Measurements from ENCODE around the gene TECPR2. TPM values are rescaled to one million over a fixed set of nuclear protein-coding genes. Genes with fewer than 3 reads are reported as not detected.

Gene TECPR2
- total and polyA plus RNA-seq, 10 of the 15 experiments (the other 5 are each of a cell fraction or from before 2014, with no cell fraction given): 0.15 to 10.0 (median 3.0) TPM

- no peak for TF ChIP-seq CREM (IDR thresholded peaks at IDR 0.05; ENCODE audit: low read depth)
- TF ChIP-seq CEBPZ (IDR thresholded peaks at IDR 0.05; ENCODE audit: low read depth, low read length): no peak
- no peak for TF ChIP-seq NR2C2 (IDR thresholded peaks at IDR 0.05; ENCODE audit: borderline replicate concordance, control insufficient read depth, insufficient read length, low read depth)
- no peak for TF ChIP-seq JUND (IDR thresholded peaks at IDR 0.05; ENCODE audit: low read depth, low read length)
- TF ChIP-seq GABPA (IDR thresholded peaks at IDR 0.05; ENCODE audit: low read depth): no peak
Observed at GRCh38 chr14:102342238-102342637, 20.5 kb upstream of the TECPR2 start (continued).

- ChIA-PET POLR2A (no interaction called here), RAD21 (ENCODE audit: unreplicated experiment) (no interaction called here), SMC1A (ENCODE audit: uncharacterized antibody, unreplicated experiment) (no interaction called here), CTCF (interaction anchor here (1.0 kb wide), 1 partner anchor 23 kb away, joined by 3 read pairs; no protein-coding TSS in a partner anchor)
- no peak overlapping the region for H3K27ac ChIP-seq (ENCODE audit: control insufficient read depth, insufficient read depth)
- DNase-seq (ENCODE audit: low read depth, low spot score): no peak
- H3K27me3 ChIP-seq (replicated peaks in 1 of 2; ENCODE audit: control insufficient read depth in 2 of 2, insufficient read depth in 2 of 2, low read length in 1 of 2): no peaks in the 10 kb centered on the region
- no peaks in the 10 kb centered on the region for H4K20me1 ChIP-seq (ENCODE audit: control insufficient read depth, insufficient read depth)
- peaks cover 0 to 11% of the 10 kb centered on the region in 2 experiments; a peak in 3 of 4 replicates for H3K36me3 ChIP-seq (ENCODE audit: control insufficient read depth in 2 of 2, insufficient read depth in 2 of 2, low read length in 1 of 2)
- H3K9ac ChIP-seq (ENCODE audit: control insufficient read depth, insufficient read depth, low read length): no peak overlapping the region
- no peak overlapping the region for H2AFZ ChIP-seq (ENCODE audit: control insufficient read depth, low read depth, low read length)
- WGBS (ENCODE audit: insufficient coverage, insufficient replicate concordance, low lambda C conversion rate, missing lambda C conversion rate): 92% methylated on average over 7 of the region's 7 CpGs
- no peak for TF ChIP-seq NBN (IDR thresholded peaks at IDR 0.05)
- no peak overlapping the region for H3K4me2 ChIP-seq (ENCODE audit: control insufficient read depth, insufficient read depth)
- intact Hi-C loops (cut with micrococcal nuclease; ENCODE audit: unreplicated experiment) (no loop called here), in situ Hi-C loops (cut with MboI) (no loop called here)
- BruUV-seq (replicated peaks): no TSS peak
- no peaks in the 10 kb centered on the region for H3K4me1 ChIP-seq (ENCODE audit: control insufficient read depth, insufficient read depth, low read length)
- no peaks in the 10 kb centered on the region for H3K79me2 ChIP-seq (ENCODE audit: control insufficient read depth, insufficient read depth, low read length)
- no peak overlapping the region for H3K4me3 ChIP-seq
- no peak for ATAC-seq
- no peak for FAIRE-seq
- no peaks in the 10 kb centered on the region for H3K9me3 ChIP-seq (replicated peaks; ENCODE audit: control insufficient read depth, insufficient read depth, low read length)
Observed at GRCh38 chr14:102344084-102344483, 18.7 kb upstream of the TECPR2 start.

All from GM12878 (cell line).